Measurements from ENCODE around the gene CACNA1S. TPM values are rescaled to one million over a fixed set of nuclear protein-coding genes. Genes with fewer than 3 reads are reported as not detected.

CACNA1S gene
- total RNA-seq, 1 donor from 2014 or later: not detected

DNA sequence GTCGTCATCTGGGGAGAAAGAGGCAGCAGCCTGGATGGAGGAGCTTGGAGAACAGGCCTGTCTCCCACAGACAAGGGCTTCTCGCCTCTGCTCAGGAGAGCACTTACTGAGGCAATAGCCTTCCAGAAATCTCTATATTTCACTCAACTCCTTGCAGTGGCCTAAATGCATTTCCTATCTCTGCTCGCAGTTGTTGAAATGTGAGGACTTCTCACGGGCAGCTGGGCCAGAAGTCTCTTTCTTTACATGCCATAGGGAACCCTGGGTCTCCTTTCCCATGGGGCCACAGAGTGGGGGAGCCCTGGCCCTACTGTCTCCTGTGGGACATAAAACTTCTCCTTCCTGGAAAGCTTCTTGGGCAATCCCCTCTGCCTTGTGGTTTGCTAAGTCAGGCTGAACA is 45.2 kb downstream of the CACNA1S start:
- no peaks in the 10 kb centered on the region for H3K4me1 Mint-ChIP-seq
- DNase-seq (no peak), ATAC-seq (ENCODE audit: low read depth) (no peak)
- H3K9me3 Mint-ChIP-seq: no peaks in the 10 kb centered on the region
- ChIA-PET CTCF (interaction anchor here (1.1 kb wide), 1 partner anchor 23 kb away, joined by 3 read pairs; no protein-coding TSS in a partner anchor), POLR2A (no interaction called here)
- H3K4me3 Mint-ChIP-seq: no peak overlapping the region
- no peaks in the 10 kb centered on the region for H3K36me3 Mint-ChIP-seq (ENCODE audit: low read depth)
- H3K27me3 Mint-ChIP-seq: peaks cover 16% of the 10 kb centered on the region
- intact Hi-C loops (cut with micrococcal nuclease): no loop called here
- TF ChIP-seq, protein P1, sequence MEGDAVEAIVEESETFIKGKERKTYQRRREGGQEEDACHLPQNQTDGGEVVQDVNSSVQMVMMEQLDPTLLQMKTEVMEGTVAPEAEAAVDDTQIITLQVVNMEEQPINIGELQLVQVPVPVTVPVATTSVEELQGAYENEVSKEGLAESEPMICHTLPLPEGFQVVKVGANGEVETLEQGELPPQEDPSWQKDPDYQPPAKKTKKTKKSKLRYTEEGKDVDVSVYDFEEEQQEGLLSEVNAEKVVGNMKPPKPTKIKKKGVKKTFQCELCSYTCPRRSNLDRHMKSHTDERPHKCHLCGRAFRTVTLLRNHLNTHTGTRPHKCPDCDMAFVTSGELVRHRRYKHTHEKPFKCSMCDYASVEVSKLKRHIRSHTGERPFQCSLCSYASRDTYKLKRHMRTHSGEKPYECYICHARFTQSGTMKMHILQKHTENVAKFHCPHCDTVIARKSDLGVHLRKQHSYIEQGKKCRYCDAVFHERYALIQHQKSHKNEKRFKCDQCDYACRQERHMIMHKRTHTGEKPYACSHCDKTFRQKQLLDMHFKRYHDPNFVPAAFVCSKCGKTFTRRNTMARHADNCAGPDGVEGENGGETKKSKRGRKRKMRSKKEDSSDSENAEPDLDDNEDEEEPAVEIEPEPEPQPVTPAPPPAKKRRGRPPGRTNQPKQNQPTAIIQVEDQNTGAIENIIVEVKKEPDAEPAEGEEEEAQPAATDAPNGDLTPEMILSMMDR (IDR thresholded peaks at IDR 0.05): no peak
- H3K27ac Mint-ChIP-seq: no peak overlapping the region

DNA sequence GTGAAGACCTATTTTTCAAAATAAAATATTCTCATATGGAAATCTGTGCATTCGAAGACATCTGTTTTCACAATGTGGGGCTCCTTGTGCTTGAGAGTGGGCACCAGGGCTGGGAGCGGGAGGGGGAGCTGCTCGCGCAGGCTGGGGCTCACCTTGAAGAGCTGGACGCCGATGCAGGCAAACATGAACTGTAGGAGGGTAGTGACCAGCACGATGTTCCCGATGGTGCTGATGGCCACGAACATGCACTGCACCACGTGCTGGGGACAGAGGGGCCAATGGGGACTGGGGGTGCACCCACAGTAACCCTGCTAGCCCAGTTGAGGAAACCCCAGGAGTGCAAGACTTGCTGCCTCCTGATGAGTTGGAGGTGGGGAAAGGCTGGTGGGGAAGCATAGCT is 46.5 kb downstream of the CACNA1S start:
- CTCF ChIA-PET: interaction anchor here (1.0 kb wide), 1 partner anchor 444 kb away, joined by 3 read pairs; no protein-coding TSS in a partner anchor
- Mint-ChIP-seq H3K4me1 (no peaks in the 10 kb centered on the region), H3K4me3 (no peak overlapping the region)

DNA sequence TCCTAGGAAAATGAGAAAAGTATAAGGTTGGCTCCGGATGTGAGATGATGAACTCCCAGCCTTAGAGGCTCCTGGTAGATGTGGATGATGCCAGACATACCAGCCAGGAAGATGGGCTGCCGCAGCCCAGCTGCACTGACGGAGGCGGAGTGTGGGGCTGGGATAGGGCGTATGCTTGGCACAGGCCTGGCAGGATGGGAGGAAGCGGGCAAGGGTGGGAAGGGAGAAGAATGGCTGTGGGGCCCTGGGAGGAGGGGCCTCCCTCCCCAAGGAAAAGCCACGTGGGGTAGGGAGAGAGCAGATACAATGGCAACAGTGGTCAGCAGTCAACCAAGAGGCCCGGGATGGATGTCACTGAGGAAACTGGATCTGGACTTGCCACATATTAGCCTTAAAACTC is 47.4 kb downstream of the CACNA1S start:
- Mint-ChIP-seq H3K36me3 (ENCODE audit: low read depth) (no peaks in the 10 kb centered on the region), H3K27ac (no peak overlapping the region), H3K9me3 (no peaks in the 10 kb centered on the region), H3K27me3 (peaks cover 16% of the 10 kb centered on the region), H3K4me1 (no peaks in the 10 kb centered on the region), H3K4me3 (no peak overlapping the region)
- TF ChIP-seq, protein P1 (IDR thresholded peaks at IDR 0.05): no peak
- intact Hi-C loops (cut with micrococcal nuclease): no loop called here
- ATAC-seq (ENCODE audit: low read depth) (no peak), DNase-seq (no peak)
- POLR2A ChIA-PET: no interaction called here
- CTCF ChIA-PET: interaction anchor here (1.0 kb wide), 1 partner anchor 443 kb away, joined by 3 read pairs; no protein-coding TSS in a partner anchor

More for the DNA sequence above, 46.5 kb downstream of the CACNA1S start:
- no peak overlapping the region for H3K27ac Mint-ChIP-seq
- POLR2A ChIA-PET: no interaction called here
- TF ChIP-seq, protein P1 (IDR thresholded peaks at IDR 0.05): no peak
- intact Hi-C loops (cut with micrococcal nuclease): no loop called here
- H3K36me3 Mint-ChIP-seq (ENCODE audit: low read depth): no peaks in the 10 kb centered on the region
- H3K27me3 Mint-ChIP-seq: peaks cover 16% of the 10 kb centered on the region
- ATAC-seq (ENCODE audit: low read depth) (no peak), DNase-seq (no peak)
- H3K9me3 Mint-ChIP-seq: no peaks in the 10 kb centered on the region

DNA sequence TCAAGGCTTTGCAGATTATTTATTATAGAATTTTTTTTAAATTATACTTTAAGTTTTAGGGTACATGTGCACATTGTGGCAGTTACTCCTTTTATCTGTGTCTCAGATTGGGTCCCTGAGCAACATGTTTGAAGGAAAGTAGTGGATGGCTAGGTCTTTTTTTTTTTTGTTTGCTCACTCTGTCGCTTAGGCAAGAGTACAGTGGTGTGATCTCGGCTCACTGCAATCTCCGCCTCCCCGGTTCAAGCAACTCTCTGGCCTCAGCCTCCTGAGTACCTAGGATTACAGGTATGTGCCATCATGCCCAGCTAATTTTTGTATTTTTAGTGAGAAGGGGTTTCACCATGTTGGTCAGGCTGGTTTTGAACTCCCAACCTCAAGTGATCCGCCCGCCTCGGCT is 49.1 kb downstream of the CACNA1S start:
- ATAC-seq (ENCODE audit: low read depth) (no peak), DNase-seq (no peak)
- H3K36me3 Mint-ChIP-seq (ENCODE audit: low read depth): no peaks in the 10 kb centered on the region
- POLR2A ChIA-PET: no interaction called here
- TF ChIP-seq, protein P1 (IDR thresholded peaks at IDR 0.05): no peak
- H3K9me3 Mint-ChIP-seq: no peaks in the 10 kb centered on the region
- no peak overlapping the region for H3K4me3 Mint-ChIP-seq
- peaks cover 13% of the 10 kb centered on the region for H3K27me3 Mint-ChIP-seq
- H3K4me1 Mint-ChIP-seq: peaks cover 1% of the 10 kb centered on the region
- H3K27ac Mint-ChIP-seq: no peak overlapping the region
- CTCF ChIA-PET: no interaction called here
- intact Hi-C loops (cut with micrococcal nuclease): no loop called here

DNA sequence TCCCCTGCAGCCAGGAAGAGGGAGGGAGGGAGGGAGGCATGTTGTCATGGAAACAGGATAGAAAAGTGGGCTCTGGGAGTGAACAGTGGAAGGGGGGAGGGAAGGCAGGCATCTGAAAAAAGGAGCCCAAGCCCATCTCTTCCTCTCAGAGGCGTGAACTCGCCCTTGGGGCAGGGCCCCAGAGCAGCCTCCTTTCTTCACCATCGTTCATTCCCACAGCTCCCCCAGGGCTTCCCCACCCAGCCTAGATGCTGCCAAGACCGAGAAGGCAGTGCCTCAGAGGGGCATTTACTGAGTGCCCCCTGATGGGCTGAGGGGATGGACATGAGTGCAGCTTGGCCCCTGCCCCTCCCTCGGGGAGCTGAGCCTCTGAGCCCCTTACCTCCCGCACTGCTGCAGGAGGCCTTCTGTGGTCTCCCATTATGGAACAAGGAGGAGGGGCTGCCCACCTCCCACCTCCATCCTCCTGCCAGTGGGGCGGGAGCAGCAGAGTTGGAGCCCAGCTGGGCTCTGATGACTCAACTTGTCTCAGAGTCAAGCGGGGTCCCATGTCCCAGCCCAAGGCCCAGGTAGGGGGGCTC is 49.6 kb downstream of the CACNA1S start:
- ChIA-PET CTCF (no interaction called here), POLR2A (no interaction called here)
- Mint-ChIP-seq H3K9me3 (no peaks in the 10 kb centered on the region), H3K4me1 (peaks cover 6% of the 10 kb centered on the region), H3K36me3 (ENCODE audit: low read depth) (no peaks in the 10 kb centered on the region), H3K4me3 (no peak overlapping the region), H3K27me3 (peaks cover 12% of the 10 kb centered on the region), H3K27ac (no peak overlapping the region)
- ATAC-seq (ENCODE audit: low read depth) (no peak), DNase-seq (no peak)
- TF ChIP-seq, protein P1 (IDR thresholded peaks at IDR 0.05): no peak
- intact Hi-C loops (cut with micrococcal nuclease): no loop called here
